Measurements from ENCODE around the gene TTC17.

The TTC17 gene

DNA sequence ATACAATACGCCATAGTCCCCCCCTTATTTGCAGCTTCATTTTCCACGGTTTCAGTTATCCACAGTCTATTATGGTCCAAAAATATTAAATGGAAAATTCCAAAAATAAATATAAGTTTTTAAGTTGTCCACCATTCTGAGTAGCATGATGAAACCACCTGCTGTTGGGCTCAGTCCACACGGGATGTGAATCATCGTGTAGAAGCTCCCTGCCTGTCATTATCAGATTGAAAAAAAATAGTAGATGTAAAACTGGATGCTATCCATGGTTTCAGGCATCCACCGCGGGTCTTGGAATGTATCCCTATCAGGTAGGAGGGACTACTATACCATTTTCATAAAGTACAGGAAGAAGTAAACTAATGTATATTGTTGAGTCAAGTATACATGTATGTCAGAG lies 127.4 kb downstream of the TTC17 start:
- DNase-seq = no peak

DNA sequence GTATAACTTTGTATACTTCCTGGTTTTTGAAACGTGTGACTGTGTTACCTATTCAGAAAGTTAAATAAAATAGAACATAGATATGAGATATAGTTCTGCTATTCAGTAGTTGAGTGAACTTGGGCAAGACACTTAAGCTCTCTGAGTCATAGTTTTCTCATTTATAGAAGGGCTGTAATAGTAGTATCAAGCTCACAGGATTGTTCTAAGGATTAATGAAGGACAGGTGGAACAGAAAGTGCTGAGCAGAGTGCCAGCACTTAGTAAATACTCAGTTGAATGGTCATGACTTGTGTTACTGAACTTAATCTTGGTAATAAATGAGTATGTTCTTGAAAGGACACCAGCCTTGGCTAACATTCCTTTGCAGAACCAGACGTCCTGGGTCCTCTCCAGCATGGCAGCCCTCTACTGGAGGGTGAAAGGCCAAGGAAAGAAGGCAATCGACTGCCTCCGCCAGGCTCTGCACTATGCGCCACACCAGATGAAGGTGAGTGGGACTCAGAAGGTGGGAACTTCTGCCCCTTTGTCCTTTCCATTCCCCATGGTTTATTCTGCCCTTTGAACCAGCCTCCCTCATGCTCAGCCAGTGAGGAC lies 131.2 kb downstream of the TTC17 start:
- no peak for DNase-seq

DNA sequence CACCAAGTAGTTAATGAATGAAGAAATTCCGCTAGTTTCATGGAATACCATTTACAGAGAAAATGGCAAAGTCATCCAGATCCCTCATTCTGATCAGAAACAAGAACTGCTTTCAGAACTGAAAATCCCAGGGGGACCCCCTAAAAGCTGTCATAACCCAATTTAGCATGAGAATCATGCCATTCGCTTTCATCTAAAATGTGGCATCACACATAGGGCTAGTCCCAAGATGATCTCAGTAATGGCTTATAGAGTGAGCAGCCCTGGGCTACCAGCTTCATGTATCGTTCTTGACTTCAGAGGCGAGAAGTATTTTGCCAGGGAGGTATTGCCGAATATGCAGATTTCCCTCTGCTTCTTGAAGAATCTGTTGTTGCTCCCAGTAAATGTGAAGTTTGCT lies 134.0 kb downstream of the TTC17 start:
- DNase-seq = no peak

DNA sequence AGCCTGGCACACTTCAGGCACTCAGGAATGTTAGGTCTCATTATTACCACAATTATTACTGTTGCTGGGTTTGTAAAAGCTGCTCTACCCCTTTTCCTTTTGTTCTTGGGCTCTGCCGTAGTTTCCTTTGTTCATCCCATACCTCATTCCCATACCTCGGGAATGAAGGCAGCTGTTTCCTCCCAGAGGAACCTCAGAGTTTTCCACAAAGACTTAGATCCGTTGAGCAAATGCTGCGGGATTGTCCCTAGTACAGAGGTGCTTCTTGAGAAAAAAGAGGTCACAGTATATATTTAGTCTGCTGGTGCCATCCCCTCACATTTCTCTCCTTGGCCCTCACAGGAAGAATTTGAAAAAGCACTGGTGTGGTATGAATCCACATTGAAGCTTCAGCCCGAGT lies 134.7 kb downstream of the TTC17 start:
- no peak for DNase-seq

DNA sequence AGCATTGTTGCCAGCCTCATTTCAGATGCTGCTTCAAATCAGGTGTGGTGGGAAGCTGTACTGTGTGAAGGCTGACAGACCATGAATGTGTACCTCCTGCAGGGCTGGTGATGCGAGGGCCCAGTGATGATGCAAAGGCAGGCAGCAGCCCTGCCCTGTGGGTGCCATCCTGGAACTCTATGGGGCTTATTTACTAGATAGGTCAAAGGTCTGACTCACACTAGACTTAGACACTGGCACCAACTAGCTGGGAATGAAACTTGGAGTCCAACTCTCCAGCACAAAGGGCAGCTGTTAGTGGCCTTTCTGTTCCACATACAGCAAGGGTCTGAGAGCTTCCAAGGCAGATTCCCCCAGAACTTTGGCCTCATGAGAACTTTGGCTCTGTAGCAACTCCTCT lies 138.4 kb downstream of the TTC17 start:
- DNase-seq = no peak

DNA sequence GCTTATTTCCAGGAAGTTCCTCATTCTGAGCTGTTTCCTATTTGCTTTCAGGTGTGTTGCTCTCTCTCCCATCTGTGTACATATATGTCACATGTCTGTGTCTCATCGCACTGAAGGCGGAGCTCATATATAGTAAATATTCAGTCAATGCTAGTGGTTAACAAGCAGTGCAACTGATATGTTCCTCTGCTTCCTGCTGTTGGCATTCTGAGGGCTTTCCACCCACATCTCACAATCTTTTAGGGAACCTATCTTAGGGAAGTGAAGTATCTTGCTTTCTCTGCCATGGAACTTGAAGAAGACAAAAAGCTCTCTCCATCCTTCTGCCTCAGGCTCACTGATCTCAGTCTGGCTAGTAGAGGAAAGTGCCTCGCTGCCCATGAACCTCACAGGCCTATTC lies 139.8 kb downstream of the TTC17 start:
- no peak for DNase-seq

DNA sequence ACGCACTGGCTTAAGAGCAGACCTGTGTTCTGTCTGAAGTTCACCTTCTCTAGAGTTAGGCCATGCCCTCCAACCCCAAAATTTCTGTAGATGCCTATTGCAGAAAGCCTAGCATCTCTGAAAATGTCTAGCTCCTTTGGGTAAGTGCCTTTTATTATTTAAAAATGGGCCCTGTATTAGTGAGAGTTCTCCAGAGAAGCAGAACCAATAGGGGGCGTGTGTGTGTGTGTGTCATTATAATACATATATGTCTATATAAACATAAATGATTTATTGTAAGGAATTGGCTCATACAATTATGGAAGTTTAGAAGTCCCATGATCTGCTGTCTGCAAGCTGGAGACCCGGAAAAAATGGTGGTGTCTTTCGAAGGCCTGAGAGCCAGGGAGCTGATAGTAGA lies 144.7 kb downstream of the TTC17 start:
- DNase-seq = no peak

DNA sequence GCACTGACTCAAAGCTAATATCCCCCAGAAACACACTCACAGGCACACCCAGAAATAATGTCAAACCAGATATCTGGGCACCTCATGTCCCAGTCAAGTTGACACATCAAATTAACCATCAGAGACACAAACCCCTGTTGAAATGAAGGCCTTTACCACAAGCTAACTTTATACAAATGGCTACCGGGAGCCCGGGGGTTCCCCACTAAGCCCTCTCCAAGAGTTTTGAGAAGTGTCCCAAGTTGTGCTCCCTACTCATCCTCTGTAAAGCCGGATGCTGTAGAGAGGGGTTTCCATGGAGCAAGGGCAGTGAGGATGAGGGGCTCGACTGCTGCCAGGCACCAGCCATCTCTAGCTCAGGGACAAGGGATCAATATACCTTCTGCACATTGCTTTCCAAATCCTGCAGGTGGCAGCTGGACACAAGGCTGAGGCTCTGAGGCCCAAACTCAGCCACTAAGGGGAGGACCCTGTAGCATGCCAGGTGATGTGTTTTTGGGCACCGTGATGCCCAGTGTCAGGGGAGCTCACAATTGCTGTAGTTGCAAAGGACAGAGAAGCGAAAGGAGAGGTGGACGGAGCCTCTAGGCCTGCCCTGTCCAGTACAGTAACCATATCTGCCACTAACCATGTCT lies 145.7 kb downstream of the TTC17 start:
- DNase-seq = no peak

DNA sequence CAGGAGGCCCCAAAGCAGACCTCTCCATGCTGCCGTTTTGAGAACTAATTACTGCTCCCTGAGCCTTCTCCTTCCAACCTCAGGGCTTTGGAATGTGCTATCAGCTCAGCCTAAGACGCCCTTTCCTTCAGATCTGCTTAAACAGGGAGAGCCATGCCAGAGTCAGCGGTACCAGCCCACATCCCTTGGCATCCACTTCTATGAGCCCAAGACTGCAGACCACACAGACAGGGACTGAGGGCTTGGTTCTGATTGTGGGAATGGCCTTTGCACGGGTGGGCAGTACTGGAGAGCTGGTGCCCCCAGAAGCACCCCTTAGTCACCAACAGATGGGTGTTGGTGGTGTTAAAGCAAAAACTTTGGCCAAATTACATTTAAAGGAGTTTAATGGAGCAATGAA lies 146.5 kb downstream of the TTC17 start:
- DNase-seq = no peak

DNA sequence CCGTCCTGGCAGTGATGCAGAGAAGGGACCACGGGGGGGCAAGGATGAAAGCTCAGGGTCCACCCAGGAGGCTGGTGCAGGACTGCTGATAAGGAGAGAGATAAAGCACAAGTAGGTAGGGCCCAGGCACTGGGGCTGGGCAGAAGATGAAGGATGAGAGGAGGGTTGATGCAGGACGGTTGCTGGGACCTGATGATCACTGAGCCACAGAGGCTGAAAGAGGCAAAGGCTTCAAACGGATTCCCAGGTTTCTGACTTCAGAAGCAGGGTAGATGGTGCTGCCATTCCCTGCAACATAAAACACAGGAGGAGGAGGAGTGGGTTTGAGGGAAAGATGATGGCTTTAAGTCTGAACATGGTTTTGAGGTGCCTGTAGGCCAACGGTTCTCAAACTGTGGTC lies 148.5 kb downstream of the TTC17 start:
- no peak for DNase-seq

DNA sequence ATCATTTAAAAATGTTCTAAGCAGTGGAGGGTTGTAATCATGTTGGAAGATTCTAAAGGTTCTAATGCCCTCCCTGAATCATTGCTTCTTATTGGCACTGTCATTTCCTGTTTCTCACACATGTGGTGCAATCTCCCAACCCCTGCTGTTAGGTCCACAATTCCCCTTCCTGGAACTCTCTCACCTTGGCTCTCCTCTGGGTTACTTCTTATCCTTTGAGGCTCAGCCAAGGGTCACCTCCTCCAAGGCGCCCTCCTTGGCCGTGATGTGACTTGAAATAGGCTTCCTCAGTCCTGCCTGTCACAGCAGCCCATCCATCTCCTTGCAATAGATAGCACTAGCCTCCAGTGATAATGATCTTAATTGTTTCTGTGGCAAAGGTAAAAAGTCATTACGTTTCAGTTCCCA lies 149.8 kb downstream of the TTC17 start:
- DNase-seq = no peak

DNA sequence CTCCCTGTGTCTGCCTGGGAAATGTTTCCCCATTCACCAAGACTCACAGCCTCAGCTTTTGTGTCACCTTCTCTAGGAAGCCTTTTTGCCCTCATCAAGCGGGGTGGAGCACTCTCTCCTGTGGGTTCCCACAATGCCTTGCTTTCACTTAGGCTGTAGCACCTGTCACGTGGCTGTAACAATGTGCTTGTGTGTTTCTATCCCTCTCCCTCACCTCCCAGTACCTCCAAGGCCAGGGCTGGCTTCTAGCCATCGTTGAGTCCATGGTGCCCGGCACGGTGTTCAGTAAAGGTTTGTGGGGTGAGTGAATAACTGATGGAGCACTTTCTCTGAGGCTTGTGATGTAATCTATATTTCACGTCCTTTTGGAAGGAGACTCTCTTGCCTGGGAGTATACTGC lies 153.2 kb downstream of the TTC17 start:
- no peak for DNase-seq

DNA sequence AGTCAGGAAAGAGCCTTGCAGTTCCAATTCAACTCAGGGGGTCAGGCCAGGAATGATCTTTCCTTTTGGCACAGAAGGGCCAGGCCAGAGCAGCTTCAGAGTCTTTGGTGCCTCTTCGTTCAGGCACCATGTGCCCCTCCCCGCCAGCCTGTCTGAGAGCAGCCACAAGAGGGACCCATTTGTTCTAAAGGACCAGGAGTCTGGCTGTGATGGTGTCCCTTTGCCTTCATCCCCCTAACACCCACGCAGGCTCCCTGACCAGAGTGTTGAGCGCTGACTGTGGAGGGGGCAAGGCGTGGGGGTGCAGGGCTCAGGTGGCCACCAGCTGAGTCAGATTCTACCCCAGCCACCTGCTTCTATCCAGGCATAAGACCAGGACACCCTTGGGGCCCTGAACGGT lies 156.4 kb downstream of the TTC17 start:
- no peak for DNase-seq

DNA sequence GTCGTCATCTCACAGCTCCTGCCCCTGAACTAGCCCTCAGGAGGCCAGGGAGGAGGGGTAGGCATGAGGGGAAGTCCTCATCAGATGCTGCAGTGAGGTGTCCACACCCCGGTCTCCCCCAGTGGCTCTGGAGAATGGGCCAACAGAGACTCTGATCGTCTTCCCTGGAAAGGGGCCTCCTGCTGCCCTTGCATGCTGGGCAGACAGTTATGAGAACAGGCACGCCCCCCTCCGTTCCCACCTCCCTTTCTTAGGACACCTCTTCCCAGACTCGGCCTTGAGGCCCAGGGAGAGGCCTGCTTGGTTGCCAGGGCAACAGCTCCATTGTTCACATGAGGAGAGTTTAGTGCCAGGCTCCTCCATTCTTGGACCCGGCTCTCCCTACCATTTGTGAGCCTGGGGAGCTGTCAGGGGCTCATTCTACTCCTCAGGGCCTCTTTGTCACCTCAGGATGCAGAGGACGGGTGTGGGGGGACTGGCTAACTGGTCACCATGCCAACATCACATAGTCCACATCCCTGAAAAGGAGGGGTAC lies 157.7 kb downstream of the TTC17 start:
- no peak for DNase-seq

DNA sequence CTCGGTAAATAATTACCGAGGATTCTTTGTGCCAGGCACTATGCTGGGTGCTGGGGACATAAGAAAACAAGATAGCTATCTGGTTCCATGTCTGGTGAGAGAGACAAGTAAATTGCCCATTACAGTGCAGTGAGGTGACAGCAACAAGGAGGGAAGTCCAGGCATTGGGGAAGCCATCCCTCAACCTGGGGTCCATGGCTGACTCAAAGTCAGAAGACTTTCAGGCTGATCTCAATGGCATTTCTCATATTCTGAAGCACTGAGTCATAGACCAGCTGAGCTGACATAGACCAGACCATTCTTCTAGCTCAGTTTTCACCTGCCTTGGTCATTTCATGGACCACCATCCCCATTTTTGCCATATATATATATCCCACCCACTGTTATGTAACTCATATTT lies 158.8 kb downstream of the TTC17 start:
- no peak for DNase-seq

DNA sequence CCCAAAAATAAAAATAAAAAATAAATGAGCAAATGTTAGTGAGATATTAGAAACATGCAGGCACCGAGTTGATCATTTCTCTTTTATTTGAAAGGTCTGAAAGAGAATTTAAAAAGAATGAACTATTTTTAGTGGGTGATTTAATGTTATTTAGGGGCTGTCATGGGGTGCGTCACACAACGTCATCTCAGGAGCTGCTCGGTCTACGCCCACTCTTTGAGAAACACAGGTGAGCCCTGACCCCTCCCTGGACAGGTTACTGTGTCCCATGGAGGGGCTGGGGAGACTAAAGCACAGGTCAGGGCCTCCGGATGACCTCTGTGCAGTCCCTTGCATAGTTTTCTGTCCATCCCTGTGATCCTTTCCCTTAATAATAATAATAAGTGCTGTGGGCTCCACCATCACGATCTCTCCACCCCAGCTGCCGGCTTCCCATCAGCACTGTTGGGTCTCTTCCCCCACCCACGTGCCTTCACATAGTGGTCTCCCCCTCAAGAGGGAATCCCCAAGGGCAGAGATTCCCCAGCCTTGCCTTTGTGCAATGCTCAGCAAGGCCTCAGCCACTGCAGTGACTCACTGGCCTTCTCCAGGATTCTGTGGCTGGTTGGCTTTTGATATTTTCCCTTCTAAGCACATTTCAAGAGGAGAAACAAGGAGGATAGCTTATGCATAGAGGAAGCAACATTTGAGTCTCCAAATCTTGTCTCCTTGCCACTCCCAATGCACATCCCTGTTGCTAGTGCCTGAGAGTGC lies 159.9 kb downstream of the TTC17 start:
- no peak for DNase-seq

DNA sequence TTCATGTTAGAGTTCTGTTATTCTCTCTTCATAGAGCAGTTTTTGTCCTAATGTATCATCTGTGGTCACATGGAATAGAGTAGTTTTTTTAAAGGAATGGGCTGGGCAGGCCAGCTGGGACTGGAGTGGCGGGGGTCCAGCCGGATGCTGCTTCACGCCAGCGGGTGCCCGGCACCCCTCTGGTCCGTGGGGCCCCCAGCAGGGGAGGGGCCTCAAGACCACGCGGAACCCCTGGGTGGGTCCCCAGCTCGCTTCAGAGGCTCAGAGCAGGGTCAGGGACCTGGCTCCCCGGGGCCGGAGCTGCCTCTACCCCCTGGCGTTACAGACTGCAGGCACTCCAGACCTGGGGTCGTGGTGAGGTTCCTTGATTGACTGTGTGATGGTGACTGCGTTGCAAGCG lies 162.8 kb downstream of the TTC17 start:
- no peak for DNase-seq

DNA sequence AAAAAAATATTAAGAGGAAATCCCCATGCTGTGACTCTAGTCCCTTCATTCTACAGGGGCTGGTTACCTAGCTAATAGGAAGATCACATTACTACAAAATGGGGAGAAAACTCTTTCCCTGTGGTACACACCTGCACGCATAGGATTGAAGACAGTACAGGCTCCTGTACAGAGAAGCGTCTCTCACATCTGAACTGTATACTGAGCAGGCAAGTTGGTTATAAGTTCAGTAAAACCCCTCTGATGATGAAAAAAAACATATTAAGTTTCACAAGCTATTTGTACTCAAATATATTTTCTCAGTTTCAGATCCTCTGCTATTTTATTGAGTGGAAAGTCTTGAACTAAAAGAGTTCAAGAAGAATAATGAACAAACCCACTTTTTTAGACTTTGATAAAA lies 164.9 kb downstream of the TTC17 start:
- no peak for DNase-seq

DNA sequence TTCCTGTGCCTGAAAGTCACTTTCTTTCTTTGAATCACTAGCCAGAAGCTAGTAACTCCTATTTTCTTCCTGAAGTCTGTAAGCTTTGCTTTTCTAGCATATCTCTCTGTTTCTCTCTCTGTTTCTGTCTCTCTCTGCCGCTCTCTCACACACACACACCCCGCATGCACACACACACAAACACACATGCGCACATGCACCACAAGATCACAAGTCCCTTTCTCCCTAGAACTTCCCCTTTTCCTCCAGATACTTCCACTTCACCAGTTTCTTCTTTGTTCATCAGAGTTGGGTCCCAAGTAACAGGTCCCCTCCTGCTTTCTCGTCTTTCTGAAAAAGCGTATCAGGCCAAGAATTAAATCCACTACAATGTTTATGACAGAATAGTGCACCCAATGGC lies 173.3 kb downstream of the TTC17 start:
- DNase-seq = no peak

DNA sequence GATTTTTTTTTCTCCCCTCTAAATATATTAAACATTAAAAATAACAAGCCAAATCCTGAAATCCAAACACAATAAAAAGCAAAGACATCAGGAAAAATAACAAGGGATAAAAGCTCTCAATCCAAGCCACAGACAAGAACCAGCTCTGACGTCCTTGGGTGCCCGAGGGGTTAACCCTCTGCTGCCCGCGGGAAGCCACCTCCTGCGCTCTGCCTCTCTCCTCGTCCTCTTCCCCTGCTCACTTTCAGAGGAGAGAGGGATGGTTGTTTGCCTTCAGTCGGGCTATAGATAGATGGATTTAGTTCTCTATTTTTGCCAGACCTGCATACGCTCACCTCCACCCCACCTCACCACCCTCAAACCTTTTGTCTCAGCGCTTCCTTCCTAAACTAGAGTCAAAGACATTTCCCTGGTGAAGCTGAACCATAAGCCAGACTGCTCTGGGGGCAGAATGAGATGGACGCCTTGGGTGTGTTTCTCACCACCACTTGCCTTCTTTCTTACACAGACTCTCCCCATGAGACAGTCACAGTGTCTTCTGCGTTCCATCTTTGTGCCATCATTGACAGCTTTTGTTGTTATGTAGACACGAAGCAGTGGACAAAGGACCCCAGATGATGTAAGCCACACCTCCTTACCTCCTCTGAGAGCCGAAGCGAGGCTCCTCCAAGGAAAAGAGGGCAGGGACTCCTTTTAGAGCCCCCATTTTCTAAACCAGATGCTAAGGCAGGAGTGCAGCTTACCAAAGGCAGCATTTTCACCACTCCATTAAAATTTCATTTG lies 179.3 kb downstream of the TTC17 start:
- DNase-seq = no peak

DNA sequence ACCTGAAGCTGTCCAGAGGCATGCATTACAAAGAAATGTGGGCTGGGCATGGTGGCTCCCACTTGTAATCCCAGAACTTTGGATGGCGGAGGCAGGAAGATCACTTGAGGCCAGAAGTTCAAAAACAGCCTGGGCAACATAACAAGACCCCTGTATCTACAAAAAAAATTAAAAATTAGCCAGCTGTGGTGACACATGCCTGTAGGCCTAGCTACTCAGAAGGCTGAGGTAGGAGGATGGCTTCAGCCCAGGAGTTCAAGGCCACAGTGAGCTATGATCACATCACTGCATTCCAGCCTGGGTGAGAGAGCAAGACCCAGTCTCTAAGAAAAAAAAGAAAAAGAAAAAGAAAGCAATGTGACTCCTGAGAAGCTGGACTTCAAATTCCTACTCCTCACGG lies 183.3 kb downstream of the TTC17 start:
- DNase-seq = no peak

DNA sequence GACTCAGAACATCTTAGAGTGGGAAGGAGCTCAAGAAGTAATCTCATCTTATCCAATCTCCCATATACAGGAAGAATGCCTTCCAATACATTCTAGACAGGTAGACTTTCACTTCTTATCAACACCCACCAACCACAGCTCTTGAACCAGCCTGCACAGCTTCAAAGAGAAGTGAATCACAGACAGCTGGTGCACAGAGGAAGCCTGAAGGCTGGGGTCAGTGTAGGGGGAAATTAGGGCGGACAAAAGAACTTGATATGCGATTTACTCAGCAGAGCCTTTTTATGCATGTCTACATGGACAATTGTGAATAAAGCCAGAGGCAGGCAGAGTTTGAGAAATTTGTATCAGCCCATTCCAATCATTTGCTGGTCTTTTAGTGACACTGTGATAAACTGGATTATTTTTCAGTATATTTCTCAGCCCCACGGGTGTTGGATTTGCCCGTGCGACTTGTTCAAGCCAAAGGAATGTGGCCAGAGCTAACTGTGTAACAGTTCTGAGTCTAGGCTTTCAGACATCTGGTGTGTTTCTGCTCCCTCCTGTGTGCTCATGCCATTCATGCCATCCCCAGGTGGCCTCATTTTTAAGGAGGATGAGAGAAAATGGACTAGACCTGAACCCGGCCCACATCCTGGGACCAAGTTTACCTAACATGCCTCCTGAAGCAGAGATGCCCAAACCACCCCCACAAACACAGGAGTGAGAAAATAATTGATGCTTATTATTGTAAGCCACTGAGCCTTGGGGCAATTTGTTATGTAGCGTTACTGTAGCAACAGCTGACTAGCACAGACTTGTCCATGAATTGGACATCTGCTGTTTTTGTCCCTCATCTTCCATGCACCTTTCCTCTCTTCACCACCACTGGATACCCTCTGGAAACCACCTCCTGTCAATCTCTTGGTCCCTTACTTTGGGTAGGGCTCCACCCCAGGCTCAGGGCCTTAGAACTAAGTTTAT lies 184.3 kb downstream of the TTC17 start:
- DNase-seq = no peak

Data from stimulated activated CD4-positive, alpha-beta T cell treated with anti-CD3 and anti-CD28 coated beads, Interleukin-2, amount 100 ng/mL, for 48 hours (primary cell).